Glutamatergic neuron (in vitro differentiated cells): ENCODE results near the gene TBC1D22A. TPM values are rescaled to one million over a fixed set of nuclear protein-coding genes. Genes with fewer than 3 reads are reported as not detected.
"Not testable (repeated sequence)": the region's sequence is repeated elsewhere in the genome, so short reads cannot be mapped to it uniquely, and the experiment has no call there.

Source experiments
- DNase-seq: peaks from one replicate; pipeline ENCODE4 v3.0.0; 2022
- H3K27ac Mint-ChIP-seq: one replicate; pipeline ENCODE4 v1.8.0; 2020; ENCODE audit warnings: mild to moderate bottlenecking, mixed read lengths, inconsistent platforms; ENCODE audit not compliant: unreplicated experiment
- H3K27me3 Mint-ChIP-seq: one replicate; pipeline ENCODE4 v1.8.0; 2020; ENCODE audit warnings: mild to moderate bottlenecking, moderate library complexity, mixed read lengths, inconsistent platforms; ENCODE audit not compliant: unreplicated experiment
- H3K36me3 Mint-ChIP-seq: one replicate; pipeline ENCODE4 v1.8.0; 2020; ENCODE audit warnings: mild to moderate bottlenecking, mixed read lengths, inconsistent platforms; ENCODE audit not compliant: unreplicated experiment
- H3K4me1 Mint-ChIP-seq: one replicate; pipeline ENCODE4 v1.8.0; 2020; ENCODE audit warnings: mild to moderate bottlenecking, low read depth, mixed read lengths, inconsistent platforms; ENCODE audit not compliant: unreplicated experiment
- H3K4me3 Mint-ChIP-seq: one replicate; pipeline ENCODE4 v1.8.0; 2020; ENCODE audit warnings: mild to moderate bottlenecking, mixed read lengths, inconsistent platforms; ENCODE audit not compliant: unreplicated experiment
- H3K9me3 Mint-ChIP-seq: one replicate; pipeline ENCODE4 v1.8.0; 2020; ENCODE audit warnings: mild to moderate bottlenecking, moderate library complexity, mixed read lengths, inconsistent platforms; ENCODE audit not compliant: unreplicated experiment
- total RNA-seq: library from RNA; stranded (reverse); fragmentation: NEBNext Ultra II Directional; extraction: Animal tissue kit (Norgen Biotek cat#: 25700); gene quantifications from one replicate; pipeline ENCODE4 v1.2.1, GENCODE V29; 2021; ENCODE audit not compliant: unreplicated experiment
- TF ChIP-seq, protein P1 (sequence below): fragments of 200-600 bp; sonication (generic); IDR thresholded peaks from one replicate; pipeline ENCODE4 v1.5.0; 2021; ENCODE audit not compliant: partially characterized antibody, unreplicated experiment

The TBC1D22A gene
- total RNA-seq, 1 donor from 2014 or later: 23.0 TPM

DNA sequence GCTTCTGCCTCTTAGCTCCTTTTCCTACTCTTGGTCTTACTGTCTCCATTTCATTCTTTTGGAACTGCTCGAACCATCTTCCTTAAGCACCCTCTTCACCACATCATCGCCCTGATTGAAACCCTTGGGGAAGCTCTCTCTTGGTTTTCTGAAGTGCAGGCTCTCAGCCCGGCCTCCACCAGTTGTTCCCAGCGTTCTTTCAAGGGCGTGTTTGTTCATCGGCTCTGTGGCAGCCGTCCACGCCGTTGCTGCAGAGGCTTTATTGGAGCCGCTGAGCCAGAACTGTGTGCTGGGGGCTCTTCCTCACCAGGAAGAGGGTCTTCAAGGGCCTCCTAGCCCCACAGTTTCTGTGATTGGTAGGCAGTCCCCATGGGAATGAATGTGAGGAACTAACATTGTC lies 214.1 kb downstream of the TBC1D22A start:
- Mint-ChIP-seq H3K9me3 (peaks cover 4% of the 10 kb centered on the region), H3K4me3 (no peak overlapping the region), H3K4me1 (no peaks in the 10 kb centered on the region), H3K27ac (no peak overlapping the region), H3K36me3 (peaks cover 19% of the 10 kb centered on the region), H3K27me3 (peaks cover 9% of the 10 kb centered on the region)
- no peak for DNase-seq
- TF ChIP-seq, protein P1, sequence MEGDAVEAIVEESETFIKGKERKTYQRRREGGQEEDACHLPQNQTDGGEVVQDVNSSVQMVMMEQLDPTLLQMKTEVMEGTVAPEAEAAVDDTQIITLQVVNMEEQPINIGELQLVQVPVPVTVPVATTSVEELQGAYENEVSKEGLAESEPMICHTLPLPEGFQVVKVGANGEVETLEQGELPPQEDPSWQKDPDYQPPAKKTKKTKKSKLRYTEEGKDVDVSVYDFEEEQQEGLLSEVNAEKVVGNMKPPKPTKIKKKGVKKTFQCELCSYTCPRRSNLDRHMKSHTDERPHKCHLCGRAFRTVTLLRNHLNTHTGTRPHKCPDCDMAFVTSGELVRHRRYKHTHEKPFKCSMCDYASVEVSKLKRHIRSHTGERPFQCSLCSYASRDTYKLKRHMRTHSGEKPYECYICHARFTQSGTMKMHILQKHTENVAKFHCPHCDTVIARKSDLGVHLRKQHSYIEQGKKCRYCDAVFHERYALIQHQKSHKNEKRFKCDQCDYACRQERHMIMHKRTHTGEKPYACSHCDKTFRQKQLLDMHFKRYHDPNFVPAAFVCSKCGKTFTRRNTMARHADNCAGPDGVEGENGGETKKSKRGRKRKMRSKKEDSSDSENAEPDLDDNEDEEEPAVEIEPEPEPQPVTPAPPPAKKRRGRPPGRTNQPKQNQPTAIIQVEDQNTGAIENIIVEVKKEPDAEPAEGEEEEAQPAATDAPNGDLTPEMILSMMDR: no peak

DNA sequence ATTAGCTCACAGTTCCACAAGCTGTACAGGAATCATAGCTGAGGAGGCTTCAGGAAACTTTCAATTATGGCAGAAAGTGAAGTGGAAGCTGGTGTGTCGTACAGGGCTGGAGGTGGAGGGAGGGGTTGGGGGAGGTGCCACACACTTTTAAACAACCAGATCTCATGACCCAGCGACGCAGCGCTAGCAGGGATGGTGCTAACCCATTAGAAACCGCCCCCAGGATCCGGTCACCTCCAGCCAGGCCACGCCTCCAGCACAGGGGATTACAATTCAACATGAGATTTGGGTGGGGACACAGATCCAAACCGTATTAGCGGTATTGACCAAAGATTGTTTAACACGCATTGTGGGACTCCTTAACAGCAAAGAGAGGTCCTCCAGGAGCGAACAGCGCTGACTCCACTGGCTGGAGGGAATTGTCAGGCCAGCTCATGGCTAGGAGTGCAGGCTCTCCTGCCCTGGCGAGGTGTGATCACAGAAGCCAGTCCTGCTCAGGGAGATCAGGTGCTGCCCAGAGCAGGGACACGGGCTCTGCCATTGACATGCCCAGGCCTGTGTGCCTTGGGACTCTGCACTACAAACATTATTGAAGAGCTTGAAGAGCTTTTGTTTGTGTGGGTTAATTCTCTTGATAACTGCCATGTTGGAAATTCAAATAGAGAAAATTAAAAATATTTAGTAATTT lies 215.3 kb downstream of the TBC1D22A start:
- H3K4me1 Mint-ChIP-seq: no peaks in the 10 kb centered on the region
- TF ChIP-seq, protein P1: no peak
- H3K27ac Mint-ChIP-seq: no peak overlapping the region
- no peak for DNase-seq
- peaks cover 20% of the 10 kb centered on the region for H3K36me3 Mint-ChIP-seq
- H3K27me3 Mint-ChIP-seq: peaks cover 10% of the 10 kb centered on the region
- no peak overlapping the region for H3K4me3 Mint-ChIP-seq
- H3K9me3 Mint-ChIP-seq: peaks cover 7% of the 10 kb centered on the region

DNA sequence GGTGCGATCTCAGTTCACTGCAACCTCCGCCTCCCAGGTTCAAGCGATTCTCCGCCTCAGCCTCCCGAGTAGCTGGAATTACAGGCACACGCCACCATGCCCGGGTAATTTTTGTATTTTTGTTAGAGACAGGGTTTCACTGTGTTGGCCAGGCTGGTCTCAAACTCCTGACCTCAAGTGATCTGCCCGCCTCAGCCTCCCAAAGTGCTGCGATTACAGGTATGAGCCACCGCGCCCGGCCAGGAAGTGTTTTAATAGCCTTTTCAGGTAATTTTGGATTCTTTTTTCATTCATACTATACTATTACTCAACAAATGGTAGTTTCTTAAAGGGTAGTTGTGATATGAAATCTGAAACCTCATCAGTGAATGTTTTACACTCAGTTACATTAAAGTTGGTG lies 216.2 kb downstream of the TBC1D22A start:
- not testable (repeated sequence) for H3K9me3 Mint-ChIP-seq, H3K4me1 Mint-ChIP-seq, H3K4me3 Mint-ChIP-seq, DNase-seq, H3K27ac Mint-ChIP-seq
- Mint-ChIP-seq H3K27me3 (peaks cover 13% of the 10 kb centered on the region), H3K36me3 (peaks cover 20% of the 10 kb centered on the region)

DNA sequence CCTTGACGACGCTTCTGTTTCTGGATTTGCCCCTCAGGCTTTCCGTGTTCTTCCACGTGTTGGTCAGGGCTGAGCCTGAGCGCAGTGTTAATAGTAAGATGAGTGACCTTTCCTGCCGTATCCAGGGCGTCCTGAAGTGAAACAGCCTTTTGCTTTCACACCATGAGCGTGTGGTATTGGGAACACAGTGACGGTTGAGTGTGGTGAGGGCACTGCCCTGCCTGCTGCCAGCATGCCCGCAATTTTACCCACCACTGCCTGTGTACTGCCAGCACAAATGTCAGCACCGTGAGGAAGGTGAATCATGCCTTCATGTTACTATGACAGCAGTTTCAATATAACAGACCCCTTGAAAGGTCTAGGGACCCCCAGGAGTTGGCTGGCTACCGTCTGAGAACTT lies 217.1 kb downstream of the TBC1D22A start:
- Mint-ChIP-seq H3K4me3 (no peak overlapping the region), H3K9me3 (peaks cover 7% of the 10 kb centered on the region), H3K36me3 (peaks cover 23% of the 10 kb centered on the region), H3K27me3 (peaks cover 13% of the 10 kb centered on the region), H3K4me1 (no peaks in the 10 kb centered on the region), H3K27ac (no peak overlapping the region)
- no peak for DNase-seq
- TF ChIP-seq, protein P1: no peak

DNA sequence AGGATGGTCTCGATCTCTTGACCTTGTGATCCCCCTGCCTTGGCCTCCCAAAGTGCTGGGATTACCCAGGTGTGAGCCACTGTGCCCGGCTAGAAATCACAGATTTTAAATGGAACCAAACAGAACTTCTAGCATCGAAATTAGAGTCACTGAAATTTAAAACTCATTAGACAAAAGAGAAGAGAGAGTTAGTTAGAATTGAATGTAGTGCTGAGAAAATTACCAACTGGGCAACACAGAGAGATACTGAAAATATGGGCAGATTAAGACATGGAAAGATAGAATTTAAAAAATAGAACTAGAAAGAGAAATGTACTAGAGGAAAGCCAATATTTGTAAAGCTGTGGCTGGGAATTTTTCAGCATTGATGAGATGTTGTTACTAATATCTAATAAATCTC lies 217.9 kb downstream of the TBC1D22A start:
- H3K4me1 Mint-ChIP-seq: no peaks in the 10 kb centered on the region
- H3K27me3 Mint-ChIP-seq: peaks cover 11% of the 10 kb centered on the region
- H3K4me3 Mint-ChIP-seq: no peak overlapping the region
- TF ChIP-seq, protein P1: no peak
- H3K9me3 Mint-ChIP-seq: peaks cover 7% of the 10 kb centered on the region
- peaks cover 26% of the 10 kb centered on the region for H3K36me3 Mint-ChIP-seq
- DNase-seq: no peak
- no peak overlapping the region for H3K27ac Mint-ChIP-seq
